Breast epithelium (tissue), 3 donors: ENCODE data around the gene ENOX1.

Source experiments
- CTCF ChIP-seq, 3 donors: fragments of 450-650 bp; IDR thresholded peaks; one replicate each; pipeline ENCODE4 v1.5.1; 2016 to 2017; ENCODE audit warnings: antibody characterized with exemption in 3 of 3, mild to moderate bottlenecking in 3 of 3, moderate library complexity in 3 of 3
- POLR2A ChIP-seq: fragments of 450-650 bp; IDR thresholded peaks from one replicate; pipeline ENCODE4 v1.6.1; 2016; ENCODE audit warnings: antibody characterized with exemption, mild to moderate bottlenecking, moderate library complexity
- POLR2AphosphoS5 ChIP-seq, 3 donors: sonication (generic); formaldehyde crosslinking; IDR thresholded peaks; one replicate each; pipeline ENCODE4 v1.6.1; 2017; ENCODE audit warnings: antibody characterized with exemption in 3 of 3

GRCh38 chr13:43661161-43661830 is 125.5 kb downstream of the ENOX1 start:
- TF ChIP-seq CTCF (IDR thresholded peaks at IDR 0.05) (no peak), POLR2A (no peak), POLR2AphosphoS5 (IDR thresholded peaks at IDR 0.05) (no peak)
